Skeletal muscle satellite cell (primary cell): ENCODE results near the gene ADGRB3.
"Not testable (repeated sequence)": the region's sequence is repeated elsewhere in the genome, so short reads cannot be mapped to it uniquely, and the experiment has no call there.

ENCODE experiments used
- H3K27me3 ChIP-seq: 2 replicates; pipeline ENCODE4 v1.7.0; 2013; ENCODE audit warnings: low read length; ENCODE audit not compliant: control insufficient read depth, insufficient read depth
- H3K36me3 ChIP-seq: 2 replicates; pipeline ENCODE4 v1.7.0; 2013; ENCODE audit warnings: mild to moderate bottlenecking, control low read depth, low read length; ENCODE audit not compliant: insufficient read depth
- H3K4me1 ChIP-seq: 2 replicates; pipeline ENCODE4 v1.7.0; 2013; ENCODE audit warnings: low read length; ENCODE audit not compliant: control insufficient read depth, insufficient read depth
- H3K4me2 ChIP-seq: 2 replicates; pipeline ENCODE4 v1.7.0; 2013; ENCODE audit warnings: mild to moderate bottlenecking, low read length
- H3K4me3 ChIP-seq: 2 replicates; pipeline ENCODE4 v1.7.0; 2013; ENCODE audit warnings: low read length
- H3K9ac ChIP-seq: 2 replicates; pipeline ENCODE4 v1.7.0; 2013; ENCODE audit warnings: mild to moderate bottlenecking, low read depth, low read length, moderate library complexity
- H3K9me3 ChIP-seq: replicated peaks from 2 replicates; pipeline ENCODE4 v1.7.0; 2013; ENCODE audit warnings: mild to moderate bottlenecking, control low read depth, low read length

Gene ADGRB3

GRCh38 chr6:69106511-69106910 lies 471.4 kb downstream of the ADGRB3 start:
- no peaks in the 10 kb centered on the region for H3K36me3 ChIP-seq
- no peak overlapping the region for H3K4me3 ChIP-seq
- no peak overlapping the region for H3K4me2 ChIP-seq
- no peaks in the 10 kb centered on the region for H3K9me3 ChIP-seq
- no peaks in the 10 kb centered on the region for H3K4me1 ChIP-seq
- no peak overlapping the region for H3K9ac ChIP-seq
- H3K27me3 ChIP-seq: no peaks in the 10 kb centered on the region

GRCh38 chr6:69111301-69111700 lies 476.2 kb downstream of the ADGRB3 start:
- Histone ChIP-seq H3K9ac (no peak overlapping the region), H3K4me1 (no peaks in the 10 kb centered on the region), H3K4me2 (no peak overlapping the region), H3K36me3 (no peaks in the 10 kb centered on the region), H3K9me3 (no peaks in the 10 kb centered on the region), H3K27me3 (no peaks in the 10 kb centered on the region), H3K4me3 (no peak overlapping the region)

- no peaks in the 10 kb centered on the region for H3K27me3 ChIP-seq
- H3K9me3 ChIP-seq: no peaks in the 10 kb centered on the region
- H3K9ac ChIP-seq: no peak overlapping the region
- H3K4me2 ChIP-seq: no peak overlapping the region
- no peaks in the 10 kb centered on the region for H3K4me1 ChIP-seq
- no peak overlapping the region for H3K4me3 ChIP-seq
- no peaks in the 10 kb centered on the region for H3K36me3 ChIP-seq
Observed at GRCh38 chr6:69116658-69117057, 481.6 kb downstream of the ADGRB3 start.

- H3K4me2 ChIP-seq, H3K9me3 ChIP-seq, H3K36me3 ChIP-seq, H3K27me3 ChIP-seq, H3K4me3 ChIP-seq, H3K9ac ChIP-seq, H3K4me1 ChIP-seq: not testable (repeated sequence)
Observed at GRCh38 chr6:69121461-69122406, 486.7 kb downstream of the ADGRB3 start.

GRCh38 chr6:69122407-69122773 lies 487.3 kb downstream of the ADGRB3 start:
- Histone ChIP-seq H3K4me2 (no peak overlapping the region), H3K4me3 (no peak overlapping the region), H3K27me3 (no peaks in the 10 kb centered on the region), H3K4me1 (no peaks in the 10 kb centered on the region), H3K9ac (no peak overlapping the region), H3K36me3 (no peaks in the 10 kb centered on the region), H3K9me3 (no peaks in the 10 kb centered on the region)

- H3K9me3 ChIP-seq: no peaks in the 10 kb centered on the region
Observed at GRCh38 chr6:69128411-69128810, 493.3 kb downstream of the ADGRB3 start.

GRCh38 chr6:69129046-69129445 lies 494.0 kb downstream of the ADGRB3 start:
- Histone ChIP-seq H3K4me1 (no peaks in the 10 kb centered on the region), H3K4me3 (no peak overlapping the region), H3K27me3 (no peaks in the 10 kb centered on the region), H3K4me2 (no peak overlapping the region), H3K9me3 (no peaks in the 10 kb centered on the region), H3K36me3 (no peaks in the 10 kb centered on the region), H3K9ac (no peak overlapping the region)

More at GRCh38 chr6:69128411-69128810, 493.3 kb downstream of the ADGRB3 start:
- Histone ChIP-seq H3K4me1 (no peaks in the 10 kb centered on the region), H3K27me3 (no peaks in the 10 kb centered on the region), H3K4me2 (no peak overlapping the region), H3K36me3 (no peaks in the 10 kb centered on the region), H3K9ac (no peak overlapping the region), H3K4me3 (no peak overlapping the region)

GRCh38 chr6:69135927-69136326 lies 500.8 kb downstream of the ADGRB3 start:
- Histone ChIP-seq H3K27me3 (no peaks in the 10 kb centered on the region), H3K4me1 (no peaks in the 10 kb centered on the region), H3K4me3 (no peak overlapping the region), H3K9ac (no peak overlapping the region), H3K9me3 (no peaks in the 10 kb centered on the region), H3K36me3 (no peaks in the 10 kb centered on the region), H3K4me2 (no peak overlapping the region)

GRCh38 chr6:69138148-69138547 lies 503.1 kb downstream of the ADGRB3 start:
- Histone ChIP-seq H3K4me2 (no peak overlapping the region), H3K4me1 (no peaks in the 10 kb centered on the region), H3K4me3 (no peak overlapping the region), H3K9me3 (no peaks in the 10 kb centered on the region), H3K36me3 (no peaks in the 10 kb centered on the region), H3K9ac (no peak overlapping the region), H3K27me3 (no peaks in the 10 kb centered on the region)

GRCh38 chr6:69138893-69139494 lies 503.9 kb downstream of the ADGRB3 start:
- H3K4me3 ChIP-seq: no peak overlapping the region

GRCh38 chr6:69145062-69145461 lies 510.0 kb downstream of the ADGRB3 start:
- Histone ChIP-seq H3K4me2 (no peak overlapping the region), H3K4me3 (no peak overlapping the region), H3K4me1 (no peaks in the 10 kb centered on the region), H3K9ac (no peak overlapping the region), H3K9me3 (no peaks in the 10 kb centered on the region), H3K27me3 (no peaks in the 10 kb centered on the region), H3K36me3 (no peaks in the 10 kb centered on the region)

More at GRCh38 chr6:69138893-69139494, 503.9 kb downstream of the ADGRB3 start:
- no peaks in the 10 kb centered on the region for H3K36me3 ChIP-seq
- no peaks in the 10 kb centered on the region for H3K27me3 ChIP-seq
- H3K9ac ChIP-seq: no peak overlapping the region
- no peaks in the 10 kb centered on the region for H3K9me3 ChIP-seq
- no peaks in the 10 kb centered on the region for H3K4me1 ChIP-seq
- H3K4me2 ChIP-seq: no peak overlapping the region

GRCh38 chr6:69146385-69146784 lies 511.3 kb downstream of the ADGRB3 start:
- Histone ChIP-seq H3K9me3 (no peaks in the 10 kb centered on the region), H3K4me2 (no peak overlapping the region), H3K9ac (no peak overlapping the region), H3K27me3 (no peaks in the 10 kb centered on the region), H3K36me3 (no peaks in the 10 kb centered on the region), H3K4me1 (no peaks in the 10 kb centered on the region), H3K4me3 (no peak overlapping the region)
